HEK293 (cell line): Measurements from ENCODE around the gene LHX6.

Experiments used
- CTCF ChIA-PET: fragments of 350-600 bp; formaldehyde crosslinking; extraction: SDS; loops from one replicate; lab custom pipeline; 2021; ENCODE audit warnings: antibody characterized with exemption; lab: Yijun Ruan, JAX
- POLR2A ChIA-PET: fragments of 300-600 bp; formaldehyde crosslinking; extraction: SDS; loops from one replicate; lab custom pipeline; 2020; ENCODE audit warnings: antibody characterized with exemption, inconsistent platforms; lab: Yijun Ruan, JAX
- H3K27ac ChIP-seq: fragments of 200-500 bp; sonication (Bioruptor generic); 2 replicates; pipeline ENCODE4 v1.5.1; 2014; ENCODE audit warnings: low read depth, low read length, control low read depth, inconsistent platforms; ENCODE audit errors: extremely low read depth
- H3K36me3 ChIP-seq, 2 experiments: fragments of 200-500 bp in 1 of 2; sonication (Bioruptor generic) in 1 of 2; 1 replicate in 1 of 2; 2 replicates in 1 of 2; pipeline ENCODE4 v1.5.1; 2014 to 2017; ENCODE audit warnings: inconsistent platforms in 2 of 2, low read length in 2 of 2; ENCODE audit not compliant: control insufficient read depth in 2 of 2, insufficient read depth in 1 of 2
- H3K4me1 ChIP-seq: fragments of 200-500 bp; sonication (Bioruptor generic); 2 replicates; pipeline ENCODE4 v1.5.1; 2014; ENCODE audit warnings: mild to moderate bottlenecking, low read length, inconsistent platforms; ENCODE audit not compliant: control insufficient read depth, insufficient read depth
- H3K4me3 ChIP-seq: 2 replicates; pipeline ENCODE4 v1.5.1; 2011; ENCODE audit warnings: low read depth, mild to moderate bottlenecking, control low read depth, low read length, moderate library complexity
- H3K9me3 ChIP-seq: fragments of 200-500 bp; sonication (Bioruptor generic); 2 replicates; pipeline ENCODE4 v1.5.1; 2014; ENCODE audit warnings: low read depth, low read length, inconsistent platforms; ENCODE audit not compliant: control insufficient read depth, insufficient read depth
- HOXA7 ChIP-seq: sonication (generic); formaldehyde crosslinking; IDR thresholded peaks from 2 replicates; pipeline ENCODE4 v1.8.1; 2022; ENCODE audit warnings: missing genetic modification reagents, borderline replicate concordance
- MZF1 ChIP-seq: fragments of 450-650 bp; formaldehyde crosslinking; IDR thresholded peaks from 2 replicates; pipeline ENCODE4 v1.5.1; 2017; ENCODE audit warnings: missing biosample characterization, missing genetic modification characterization, borderline replicate concordance
- PRDM4 ChIP-seq: fragments of 450-650 bp; formaldehyde crosslinking; IDR thresholded peaks from 2 replicates; pipeline ENCODE4 v1.5.1; 2017; ENCODE audit warnings: missing biosample characterization, missing genetic modification characterization
- ZFP3 ChIP-seq: fragments of 450-650 bp; formaldehyde crosslinking; IDR thresholded peaks from 2 replicates; pipeline ENCODE4 v1.5.1; 2016; ENCODE audit warnings: low read depth, missing biosample characterization, missing genetic modification characterization
- ZFP37 ChIP-seq: fragments of 450-650 bp; formaldehyde crosslinking; IDR thresholded peaks from 2 replicates; pipeline ENCODE4 v1.5.1; 2016; ENCODE audit warnings: missing biosample characterization, missing genetic modification characterization
- ZNF114 ChIP-seq: fragments of 450-650 bp; formaldehyde crosslinking; IDR thresholded peaks from 2 replicates; pipeline ENCODE4 v1.5.0; 2017; ENCODE audit warnings: missing biosample characterization, missing genetic modification characterization
- ZNF140 ChIP-seq: fragments of 450-650 bp; formaldehyde crosslinking; IDR thresholded peaks from 2 replicates; pipeline ENCODE4 v1.5.1; 2016; ENCODE audit warnings: missing biosample characterization, missing genetic modification characterization
- ZNF184 ChIP-seq: fragments of 450-650 bp; IDR thresholded peaks from 2 replicates; pipeline ENCODE4 v1.5.1; 2018; ENCODE audit warnings: missing biosample characterization, mild to moderate bottlenecking, missing genetic modification characterization
- ZNF280D ChIP-seq: fragments of 450-650 bp; formaldehyde crosslinking; IDR thresholded peaks from 2 replicates; pipeline ENCODE4 v1.5.1; 2016; ENCODE audit warnings: missing biosample characterization, missing genetic modification characterization
- ZNF341 ChIP-seq: fragments of 450-650 bp; formaldehyde crosslinking; IDR thresholded peaks from 2 replicates; pipeline ENCODE4; 2016; ENCODE audit warnings: low read depth, missing biosample characterization, missing genetic modification characterization
- ZNF350 ChIP-seq: fragments of 450-650 bp; formaldehyde crosslinking; IDR thresholded peaks from 2 replicates; pipeline ENCODE4 v1.5.0; 2017; ENCODE audit warnings: missing biosample characterization, mild to moderate bottlenecking, missing genetic modification characterization
- ZNF518A ChIP-seq: fragments of 450-650 bp; formaldehyde crosslinking; conservative IDR thresholded peaks from 2 replicates; pipeline ENCODE4 v1.5.1; 2016; ENCODE audit warnings: low read depth, missing biosample characterization, missing genetic modification characterization
- ZNF768 ChIP-seq: fragments of 450-650 bp; formaldehyde crosslinking; IDR thresholded peaks from 2 replicates; pipeline ENCODE4 v1.5.1; 2018; ENCODE audit warnings: missing biosample characterization, mild to moderate bottlenecking, missing genetic modification characterization
- ZNF777 ChIP-seq: fragments of 450-650 bp; formaldehyde crosslinking; IDR thresholded peaks from 2 replicates; pipeline ENCODE4 v1.5.1; 2017; ENCODE audit warnings: missing biosample characterization, missing genetic modification characterization, borderline replicate concordance
- ZNF830 ChIP-seq: fragments of 450-650 bp; IDR thresholded peaks from 2 replicates; pipeline ENCODE4 v1.5.0; 2018; ENCODE audit warnings: missing biosample characterization, missing genetic modification characterization, low read depth, mild to moderate bottlenecking, moderate library complexity
- ZNF837 ChIP-seq: fragments of 450-650 bp; formaldehyde crosslinking; IDR thresholded peaks from 2 replicates; pipeline ENCODE4 v1.5.1; 2016; ENCODE audit warnings: missing biosample characterization, missing genetic modification characterization
- TF ChIP-seq, protein P1 (sequence below): fragments of 450-650 bp; formaldehyde crosslinking; IDR thresholded peaks from 2 replicates; pipeline ENCODE4 v1.5.1; 2017; ENCODE audit warnings: missing biosample characterization, missing genetic modification characterization
- TF ChIP-seq, protein P2 (sequence below): fragments of 450-650 bp; formaldehyde crosslinking; IDR thresholded peaks from 2 replicates; pipeline ENCODE4 v1.5.1; 2017; ENCODE audit warnings: missing biosample characterization, missing genetic modification characterization

LHX6 gene

DNA sequence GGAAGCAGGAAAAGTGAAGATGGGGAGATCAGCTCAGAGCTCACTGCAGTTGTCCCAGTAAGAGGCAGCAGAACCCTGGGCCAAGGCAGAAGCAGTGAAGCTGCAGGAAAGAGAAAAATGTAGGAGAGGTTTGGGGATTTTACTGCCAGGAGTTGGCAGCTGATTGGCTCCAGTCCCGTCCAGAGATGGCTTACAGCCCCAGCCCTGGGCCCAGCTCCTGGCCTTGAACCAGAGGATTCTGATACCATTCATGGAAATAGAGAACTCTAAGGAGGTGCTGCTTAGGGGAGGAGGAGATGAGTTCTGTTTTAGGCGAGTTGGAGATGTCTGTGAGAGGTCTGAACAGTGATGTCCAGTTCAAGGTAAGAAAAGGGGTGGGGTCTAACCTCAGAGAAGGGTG lies 64.5 kb downstream of the LHX6 start:
- no peak overlapping the region for H3K4me3 ChIP-seq
- ChIA-PET CTCF (interaction anchor here (1.1 to 1.3 kb wide), 2 partner anchors 41 to 69 kb away, joined by 3 to 5 read pairs; no protein-coding TSS in a partner anchor), POLR2A (no interaction called here)
- H3K27ac ChIP-seq: no peak overlapping the region
- H3K4me1 ChIP-seq: no peaks in the 10 kb centered on the region
- TF ChIP-seq ZNF777 (no peak), ZNF837 (tag by site-specific recombination) (no peak), ZNF280D (tag by site-specific recombination) (no peak), ZNF341 (tag by site-specific recombination) (no peak), ZNF768 (tag by site-specific recombination) (no peak), ZNF140 (tag by site-specific recombination) (no peak), PRDM4 (tag by site-specific recombination) (no peak), HOXA7 (CRISPR knock-in tag) (no peak), ZFP3 (tag by site-specific recombination) (no peak), MZF1 (tag by site-specific recombination) (no peak), ZNF830 (no peak), ZNF518A (tag by site-specific recombination) (no peak), ZNF350 (tag by site-specific recombination) (no peak), ZFP37 (tag by site-specific recombination) (no peak), ZNF114 (tag by site-specific recombination) (no peak), ZNF184 (no peak)
- TF ChIP-seq, protein P1, sequence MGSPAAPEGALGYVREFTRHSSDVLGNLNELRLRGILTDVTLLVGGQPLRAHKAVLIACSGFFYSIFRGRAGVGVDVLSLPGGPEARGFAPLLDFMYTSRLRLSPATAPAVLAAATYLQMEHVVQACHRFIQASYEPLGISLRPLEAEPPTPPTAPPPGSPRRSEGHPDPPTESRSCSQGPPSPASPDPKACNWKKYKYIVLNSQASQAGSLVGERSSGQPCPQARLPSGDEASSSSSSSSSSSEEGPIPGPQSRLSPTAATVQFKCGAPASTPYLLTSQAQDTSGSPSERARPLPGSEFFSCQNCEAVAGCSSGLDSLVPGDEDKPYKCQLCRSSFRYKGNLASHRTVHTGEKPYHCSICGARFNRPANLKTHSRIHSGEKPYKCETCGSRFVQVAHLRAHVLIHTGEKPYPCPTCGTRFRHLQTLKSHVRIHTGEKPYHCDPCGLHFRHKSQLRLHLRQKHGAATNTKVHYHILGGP: no peak
- TF ChIP-seq, protein P2, sequence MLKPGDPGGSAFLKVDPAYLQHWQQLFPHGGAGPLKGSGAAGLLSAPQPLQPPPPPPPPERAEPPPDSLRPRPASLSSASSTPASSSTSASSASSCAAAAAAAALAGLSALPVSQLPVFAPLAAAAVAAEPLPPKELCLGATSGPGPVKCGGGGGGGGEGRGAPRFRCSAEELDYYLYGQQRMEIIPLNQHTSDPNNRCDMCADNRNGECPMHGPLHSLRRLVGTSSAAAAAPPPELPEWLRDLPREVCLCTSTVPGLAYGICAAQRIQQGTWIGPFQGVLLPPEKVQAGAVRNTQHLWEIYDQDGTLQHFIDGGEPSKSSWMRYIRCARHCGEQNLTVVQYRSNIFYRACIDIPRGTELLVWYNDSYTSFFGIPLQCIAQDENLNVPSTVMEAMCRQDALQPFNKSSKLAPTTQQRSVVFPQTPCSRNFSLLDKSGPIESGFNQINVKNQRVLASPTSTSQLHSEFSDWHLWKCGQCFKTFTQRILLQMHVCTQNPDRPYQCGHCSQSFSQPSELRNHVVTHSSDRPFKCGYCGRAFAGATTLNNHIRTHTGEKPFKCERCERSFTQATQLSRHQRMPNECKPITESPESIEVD (tag by site-specific recombination): no peak
- no peaks in the 10 kb centered on the region for H3K36me3 ChIP-seq
- no peaks in the 10 kb centered on the region for H3K9me3 ChIP-seq
